Measurements from ENCODE around the gene CMSS1.

Gene CMSS1

GRCh38 chr3:100005665-100006393 lies 188.2 kb downstream of the CMSS1 start:
- DNase-seq (ENCODE audit: low spot score), result no peak
- no peak for TF ChIP-seq CTCF (IDR thresholded peaks at IDR 0.05; ENCODE audit: borderline replicate concordance, control extremely low read depth, extremely low read depth, insufficient read depth, missing control alignments)
- in situ Hi-C loops (cut with MboI; ENCODE audit: low sequenced_read_pairs, unreplicated experiment), result no loop called here

- no peak for DNase-seq (ENCODE audit: low spot score)
- TF ChIP-seq CTCF (IDR thresholded peaks at IDR 0.05; ENCODE audit: borderline replicate concordance, control extremely low read depth, extremely low read depth, insufficient read depth, missing control alignments), result no peak
- in situ Hi-C loops (cut with MboI; ENCODE audit: low sequenced_read_pairs, unreplicated experiment), result no loop called here
Measured at GRCh38 chr3:100006570-100007271, 189.1 kb downstream of the CMSS1 start.

GRCh38 chr3:100007313-100007712 lies 189.7 kb downstream of the CMSS1 start:
- no peak for TF ChIP-seq CTCF (IDR thresholded peaks at IDR 0.05; ENCODE audit: borderline replicate concordance, control extremely low read depth, extremely low read depth, insufficient read depth, missing control alignments)
- in situ Hi-C loops (cut with MboI; ENCODE audit: low sequenced_read_pairs, unreplicated experiment), result no loop called here
- DNase-seq (ENCODE audit: low spot score), result no peak

- in situ Hi-C loops (cut with MboI; ENCODE audit: low sequenced_read_pairs, unreplicated experiment), result no loop called here
- no peak for DNase-seq (ENCODE audit: low spot score)
- TF ChIP-seq CTCF (IDR thresholded peaks at IDR 0.05; ENCODE audit: borderline replicate concordance, control extremely low read depth, extremely low read depth, insufficient read depth, missing control alignments), result no peak
Measured at GRCh38 chr3:100008081-100008698, 190.5 kb downstream of the CMSS1 start.

GRCh38 chr3:100009276-100010086 lies 191.8 kb downstream of the CMSS1 start:
- TF ChIP-seq CTCF (IDR thresholded peaks at IDR 0.05; ENCODE audit: borderline replicate concordance, control extremely low read depth, extremely low read depth, insufficient read depth, missing control alignments), result no peak
- in situ Hi-C loops (cut with MboI; ENCODE audit: low sequenced_read_pairs, unreplicated experiment), result no loop called here
- DNase-seq (ENCODE audit: low spot score), result no peak

- no peak for DNase-seq (ENCODE audit: low spot score)
- TF ChIP-seq CTCF (IDR thresholded peaks at IDR 0.05; ENCODE audit: borderline replicate concordance, control extremely low read depth, extremely low read depth, insufficient read depth, missing control alignments), result no peak
- in situ Hi-C loops (cut with MboI; ENCODE audit: low sequenced_read_pairs, unreplicated experiment), result no loop called here
Measured at GRCh38 chr3:100010087-100010417, 192.4 kb downstream of the CMSS1 start.
